WERI-Rb-1 (cell line): ENCODE measurements around the gene NAV2.

Experiments
- DNase-seq: peaks from one replicate; pipeline ENCODE4 v3.0.0-alpha.2; 2020
- H3K27ac ChIP-seq: fragments of 250-450 bp; sonication (Bioruptor Pico); 2 replicates; pipeline ENCODE4 v1.5.1; 2020; ENCODE audit warnings: mild to moderate bottlenecking, moderate library complexity
- H3K27me3 ChIP-seq: fragments of 250-450 bp; sonication (Bioruptor Pico); 2 replicates; pipeline ENCODE4 v1.5.1; 2021; ENCODE audit warnings: mild to moderate bottlenecking, low read depth, moderate library complexity; ENCODE audit not compliant: insufficient read depth, severe bottlenecking
- H3K36me3 ChIP-seq: fragments of 250-450 bp; sonication (Bioruptor Pico); 2 replicates; pipeline ENCODE4 v1.5.1; 2020; ENCODE audit warnings: mild to moderate bottlenecking, moderate library complexity
- H3K4me3 ChIP-seq: 2 replicates; pipeline ENCODE4 v1.5.1; 2011; ENCODE audit warnings: low read depth, mild to moderate bottlenecking, control low read depth, low read length
- H3K9me3 ChIP-seq: fragments of 250-450 bp; sonication (Bioruptor Pico); 2 replicates; pipeline ENCODE4 v1.5.1; 2021; ENCODE audit warnings: mild to moderate bottlenecking, moderate library complexity; ENCODE audit not compliant: severe bottlenecking
- TF ChIP-seq, protein P1 (sequence below): IDR thresholded peaks from 2 replicates; pipeline ENCODE4 v1.5.1; 2011; ENCODE audit warnings: low read depth, mild to moderate bottlenecking, control low read depth, inconsistent platforms, low read length

NAV2 gene

DNA sequence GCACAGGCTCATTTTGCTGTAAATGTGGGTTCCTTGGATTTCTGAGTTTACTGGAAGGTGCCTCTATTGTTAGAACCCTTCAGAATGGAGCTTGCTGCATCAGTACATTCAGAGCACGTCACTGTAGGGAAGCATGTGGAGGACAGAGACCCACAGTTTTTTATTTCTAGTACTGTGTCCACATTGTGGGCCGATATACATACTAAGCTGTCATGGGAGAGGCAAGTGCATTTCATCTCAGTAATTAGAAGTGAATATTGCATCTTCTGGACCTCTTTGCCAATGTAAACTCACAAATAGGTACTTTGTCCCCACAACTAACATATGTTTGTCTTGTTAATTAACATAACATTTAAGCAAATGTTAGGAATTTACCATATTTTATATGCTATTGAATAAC lies 139.7 kb downstream of the NAV2 start:
- no peak overlapping the region for H3K27ac ChIP-seq
- H3K4me3 ChIP-seq, result no peak overlapping the region
- peaks cover 5% of the 10 kb centered on the region for H3K9me3 ChIP-seq
- H3K36me3 ChIP-seq, result no peaks in the 10 kb centered on the region
- DNase-seq, result no peak
- TF ChIP-seq, protein P1, sequence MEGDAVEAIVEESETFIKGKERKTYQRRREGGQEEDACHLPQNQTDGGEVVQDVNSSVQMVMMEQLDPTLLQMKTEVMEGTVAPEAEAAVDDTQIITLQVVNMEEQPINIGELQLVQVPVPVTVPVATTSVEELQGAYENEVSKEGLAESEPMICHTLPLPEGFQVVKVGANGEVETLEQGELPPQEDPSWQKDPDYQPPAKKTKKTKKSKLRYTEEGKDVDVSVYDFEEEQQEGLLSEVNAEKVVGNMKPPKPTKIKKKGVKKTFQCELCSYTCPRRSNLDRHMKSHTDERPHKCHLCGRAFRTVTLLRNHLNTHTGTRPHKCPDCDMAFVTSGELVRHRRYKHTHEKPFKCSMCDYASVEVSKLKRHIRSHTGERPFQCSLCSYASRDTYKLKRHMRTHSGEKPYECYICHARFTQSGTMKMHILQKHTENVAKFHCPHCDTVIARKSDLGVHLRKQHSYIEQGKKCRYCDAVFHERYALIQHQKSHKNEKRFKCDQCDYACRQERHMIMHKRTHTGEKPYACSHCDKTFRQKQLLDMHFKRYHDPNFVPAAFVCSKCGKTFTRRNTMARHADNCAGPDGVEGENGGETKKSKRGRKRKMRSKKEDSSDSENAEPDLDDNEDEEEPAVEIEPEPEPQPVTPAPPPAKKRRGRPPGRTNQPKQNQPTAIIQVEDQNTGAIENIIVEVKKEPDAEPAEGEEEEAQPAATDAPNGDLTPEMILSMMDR, result no peak
- H3K27me3 ChIP-seq, result peaks cover 50% of the 10 kb centered on the region

DNA sequence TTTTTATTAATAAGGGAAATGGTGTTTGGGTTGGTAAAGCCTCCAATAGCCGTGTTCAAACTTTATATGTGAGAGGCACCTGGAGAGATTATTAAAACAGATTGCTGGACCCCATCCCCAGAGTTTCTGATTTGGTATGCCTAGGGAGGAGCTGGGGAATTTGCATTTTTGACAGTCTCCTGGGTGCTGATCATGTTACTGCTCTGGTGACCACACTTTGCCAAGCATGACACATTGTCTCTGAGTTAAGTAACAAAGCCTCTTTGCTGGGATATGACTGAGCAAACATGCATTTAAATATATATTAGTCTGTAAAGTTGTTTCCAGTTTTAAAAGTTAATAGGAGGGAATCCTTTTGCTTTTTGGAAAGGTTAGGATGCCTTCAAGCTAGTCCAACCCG lies 140.4 kb downstream of the NAV2 start:
- H3K4me3 ChIP-seq, result no peak overlapping the region
- no peak for DNase-seq
- H3K36me3 ChIP-seq, result no peaks in the 10 kb centered on the region
- TF ChIP-seq, protein P1, result no peak
- peaks cover 5% of the 10 kb centered on the region for H3K9me3 ChIP-seq
- H3K27ac ChIP-seq, result no peak overlapping the region
- peaks cover 50% of the 10 kb centered on the region for H3K27me3 ChIP-seq

DNA sequence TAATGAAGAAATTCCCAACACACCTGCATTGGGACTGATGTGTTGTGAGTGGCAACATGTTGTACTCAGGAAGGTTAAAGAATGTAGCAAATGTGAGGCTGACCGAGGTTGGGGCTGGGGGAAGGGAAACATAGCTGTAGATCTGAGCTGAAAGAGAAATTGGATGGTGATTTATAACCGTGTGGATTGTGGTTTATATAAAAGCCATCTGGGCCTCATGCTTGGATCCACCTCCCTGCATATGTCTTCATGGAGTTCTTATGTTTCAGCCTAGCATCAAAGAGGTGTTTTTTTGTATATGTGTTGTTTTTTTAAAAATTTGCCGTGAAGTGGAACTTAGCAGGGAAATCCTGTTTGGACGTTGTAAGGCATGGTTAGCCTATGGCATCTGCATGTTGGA lies 141.3 kb downstream of the NAV2 start:
- TF ChIP-seq, protein P1, result no peak
- Histone ChIP-seq H3K27me3 (peaks cover 48% of the 10 kb centered on the region), H3K27ac (no peak overlapping the region), H3K9me3 (peaks cover 5% of the 10 kb centered on the region), H3K4me3 (no peak overlapping the region), H3K36me3 (no peaks in the 10 kb centered on the region)
- no peak for DNase-seq

DNA sequence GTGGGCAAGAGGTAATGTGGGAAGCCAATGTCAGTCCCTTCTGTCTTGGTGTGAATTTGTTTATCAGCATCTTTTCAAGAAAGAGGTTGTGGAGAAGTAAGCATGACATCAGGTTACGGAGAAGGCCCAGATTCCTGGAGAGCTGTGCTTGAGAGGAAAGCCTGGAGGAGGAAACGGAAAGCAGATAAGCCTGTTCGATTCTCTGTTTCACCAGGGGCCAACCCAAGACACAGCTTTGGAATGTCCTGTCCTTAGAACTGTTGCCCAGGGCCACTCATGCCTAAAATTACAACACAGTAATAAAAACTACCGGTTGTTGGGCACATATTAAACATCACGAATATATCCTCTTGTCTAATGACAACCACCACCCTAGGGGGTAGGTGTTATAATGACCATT lies 148.5 kb downstream of the NAV2 start:
- peaks cover 43% of the 10 kb centered on the region for H3K27me3 ChIP-seq
- no peak overlapping the region for H3K27ac ChIP-seq
- H3K9me3 ChIP-seq, result no peaks in the 10 kb centered on the region
- TF ChIP-seq, protein P1, result no peak
- H3K4me3 ChIP-seq, result no peak overlapping the region
- no peaks in the 10 kb centered on the region for H3K36me3 ChIP-seq
- no peak for DNase-seq

DNA sequence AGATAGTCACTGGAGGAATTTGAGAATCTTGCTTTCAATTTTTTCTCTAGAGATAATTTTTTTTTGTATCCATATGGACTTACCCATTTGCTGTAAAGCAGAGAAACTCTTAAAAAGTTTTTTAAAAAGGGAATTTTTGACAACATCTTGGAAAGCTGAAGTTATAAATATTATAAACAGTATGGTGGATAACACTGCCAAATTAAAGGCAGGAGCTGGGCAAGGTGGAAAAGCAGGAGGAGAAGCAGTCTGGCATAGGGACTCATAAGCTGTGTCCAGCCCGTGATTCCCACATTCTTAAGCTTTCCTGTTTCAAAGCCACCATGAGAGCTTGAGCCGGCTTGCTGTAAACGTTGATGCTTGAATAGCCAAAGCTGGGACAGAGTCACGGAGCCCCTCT lies 149.5 kb downstream of the NAV2 start:
- no peak overlapping the region for H3K27ac ChIP-seq
- no peaks in the 10 kb centered on the region for H3K9me3 ChIP-seq
- peaks cover 42% of the 10 kb centered on the region for H3K27me3 ChIP-seq
- H3K4me3 ChIP-seq, result no peak overlapping the region
- TF ChIP-seq, protein P1, result no peak
- DNase-seq, result no peak
- no peaks in the 10 kb centered on the region for H3K36me3 ChIP-seq
